Lower leg skin (tissue), 3 donors: ENCODE data around the gene ERN2.

ENCODE experiments used
- CTCF ChIP-seq, 3 donors: fragments of 450-650 bp; IDR thresholded peaks; one replicate each; pipeline ENCODE4 v1.5.1; 2016; ENCODE audit warnings: antibody characterized with exemption in 3 of 3, mild to moderate bottlenecking in 3 of 3, moderate library complexity in 2 of 3
- POLR2A ChIP-seq, 2 donors: fragments of 450-650 bp; IDR thresholded peaks; one replicate each; pipeline ENCODE4 v1.6.1; 2016 to 2017; ENCODE audit warnings: antibody characterized with exemption in 2 of 2, mild to moderate bottlenecking in 1 of 2, moderate library complexity in 1 of 2

- no peak for TF ChIP-seq CTCF (IDR thresholded peaks at IDR 0.05)
- no peak for TF ChIP-seq POLR2A (IDR thresholded peaks at IDR 0.05)
Measured at GRCh38 chr16:23739516-23739915, 26.5 kb upstream of the ERN2 start.
